WI38 (cell line): ENCODE data around the gene GALE.

Source experiments
- H3K4me3 ChIP-seq: 2 replicates; pipeline ENCODE4 v1.5.1; 2011; ENCODE audit warnings: low read depth, mild to moderate bottlenecking, control low read depth, low read length
- CTCF ChIP-seq: IDR thresholded peaks from 2 replicates; pipeline ENCODE4 v1.5.1; 2012; ENCODE audit warnings: low read depth, mild to moderate bottlenecking, control low read depth, low read length

Gene GALE

GRCh38 chr1:23752909-23753308 is 47.6 kb downstream of the GALE start:
- TF ChIP-seq CTCF = no peak
- no peak overlapping the region for H3K4me3 ChIP-seq

- no peak for TF ChIP-seq CTCF
- no peak overlapping the region for H3K4me3 ChIP-seq
These were observed 48.7 kb downstream of the GALE start for GRCh38 chr1:23751815-23752200.

GRCh38 chr1:23751050-23751814 is 49.3 kb downstream of the GALE start:
- H3K4me3 ChIP-seq = no peak overlapping the region
- TF ChIP-seq CTCF = peak; percentile 79

- no peak overlapping the region for H3K4me3 ChIP-seq
- TF ChIP-seq CTCF = no peak
These were observed 52.5 kb downstream of the GALE start for GRCh38 chr1:23748016-23748415.
